ENCODE results near the gene FAM149B1.
"Not testable (repeated sequence)": the region's sequence is repeated elsewhere in the genome, so short reads cannot be mapped to it uniquely, and the experiment has no call there.

Gene FAM149B1

GRCh38 chr10:73238990-73239566 is 71.2 kb downstream of the FAM149B1 start:
- no peak for DNase-seq

GRCh38 chr10:73239908-73240307 is 72.0 kb downstream of the FAM149B1 start:
- DNase-seq: no peak

- peak; percentile 8 for DNase-seq
These were observed 77.1 kb downstream of the FAM149B1 start for GRCh38 chr10:73244866-73245477.

- no peak for DNase-seq
These were observed 78.4 kb downstream of the FAM149B1 start for GRCh38 chr10:73246322-73246645.

- peak; percentile 99 for DNase-seq
These were observed 79.0 kb downstream of the FAM149B1 start, which contains the start of gene DNAJC9 for GRCh38 chr10:73246646-73247508. TSS of gene DNAJC9 (minus strand) at chr10:73247255. CDS start at chr10:73247189, 66 bp downstream.

GRCh38 chr10:73247509-73248258 is 79.8 kb downstream of the FAM149B1 start:
- DNase-seq: peak; percentile 13

GRCh38 chr10:73248259-73248724 is 80.4 kb downstream of the FAM149B1 start:
- peak; percentile 10 for DNase-seq

- DNase-seq: peak; percentile 35
These were observed 83.9 kb downstream of the FAM149B1 start for GRCh38 chr10:73251683-73252444.

- peak; percentile 96 for DNase-seq
These were observed 84.7 kb downstream of the FAM149B1 start, which contains the start of gene MRPS16 for GRCh38 chr10:73252445-73253224. TSS of gene MRPS16 (minus strand) at chr10:73252644. CDS start at chr10:73252482, 162 bp downstream.

- peak; percentile 26 for DNase-seq
These were observed 85.3 kb downstream of the FAM149B1 start for GRCh38 chr10:73253225-73253555.

- DNase-seq: not testable (repeated sequence)
These were observed 90.7 kb downstream of the FAM149B1 start for GRCh38 chr10:73258612-73259011.

GRCh38 chr10:73261362-73261995 is 93.6 kb downstream of the FAM149B1 start:
- DNase-seq: no peak

GRCh38 chr10:73262105-73262730 is 94.3 kb downstream of the FAM149B1 start:
- peak; percentile 31 for DNase-seq

- no peak for DNase-seq
These were observed 95.1 kb downstream of the FAM149B1 start for GRCh38 chr10:73262880-73263555.

GRCh38 chr10:73263693-73264347 is 95.9 kb downstream of the FAM149B1 start:
- peak; percentile 21 for DNase-seq

GRCh38 chr10:73264423-73264822 is 96.5 kb downstream of the FAM149B1 start:
- DNase-seq: no peak

GRCh38 chr10:73281097-73281496 is 113.2 kb downstream of the FAM149B1 start:
- no peak for DNase-seq

- no peak for DNase-seq
These were observed 119.5 kb downstream of the FAM149B1 start for GRCh38 chr10:73287441-73287840.

- DNase-seq: no peak
These were observed 122.0 kb downstream of the FAM149B1 start for GRCh38 chr10:73289958-73290357.
